ENCODE results near the gene KCNQ1OT1.

Gene KCNQ1OT1

GRCh38 chr11:2577031-2577990, 122.5 kb downstream of the KCNQ1OT1 start:
- no peak overlapping the region for H3K4me3 ChIP-seq (ENCODE audit: low read depth, low read length)
- no peak for DNase-seq (ENCODE audit: low read depth)
- no peak for TF ChIP-seq CTCF (IDR thresholded peaks at IDR 0.05; ENCODE audit: control insufficient read depth, extremely low read depth, insufficient read depth)

GRCh38 chr11:2576549-2576948, 123.2 kb downstream of the KCNQ1OT1 start:
- no peak for TF ChIP-seq CTCF (IDR thresholded peaks at IDR 0.05; ENCODE audit: control insufficient read depth, extremely low read depth, insufficient read depth)
- no peak for DNase-seq (ENCODE audit: low read depth)
- H3K4me3 ChIP-seq (ENCODE audit: low read depth, low read length): no peak overlapping the region

GRCh38 chr11:2576111-2576510, 123.7 kb downstream of the KCNQ1OT1 start:
- no peak for DNase-seq (ENCODE audit: low read depth)
- no peak for TF ChIP-seq CTCF (IDR thresholded peaks at IDR 0.05; ENCODE audit: control insufficient read depth, extremely low read depth, insufficient read depth)
- no peak overlapping the region for H3K4me3 ChIP-seq (ENCODE audit: low read depth, low read length)

- no peak for TF ChIP-seq CTCF (IDR thresholded peaks at IDR 0.05; ENCODE audit: control insufficient read depth, extremely low read depth, insufficient read depth)
Measured at GRCh38 chr11:2575591-2576051, 124.2 kb downstream of the KCNQ1OT1 start.

GRCh38 chr11:2574553-2575535, 125.0 kb downstream of the KCNQ1OT1 start:
- no peak for TF ChIP-seq CTCF (IDR thresholded peaks at IDR 0.05; ENCODE audit: control insufficient read depth, extremely low read depth, insufficient read depth)
- H3K4me3 ChIP-seq (ENCODE audit: low read depth, low read length): no peak overlapping the region
- no peak for DNase-seq (ENCODE audit: low read depth)

More at GRCh38 chr11:2575591-2576051, 124.2 kb downstream of the KCNQ1OT1 start:
- no peak overlapping the region for H3K4me3 ChIP-seq (ENCODE audit: low read depth, low read length)
- no peak for DNase-seq (ENCODE audit: low read depth)

GRCh38 chr11:2574043-2574552, 125.7 kb downstream of the KCNQ1OT1 start:
- no peak for DNase-seq (ENCODE audit: low read depth)
- TF ChIP-seq CTCF (IDR thresholded peaks at IDR 0.05; ENCODE audit: control insufficient read depth, extremely low read depth, insufficient read depth): no peak
- no peak overlapping the region for H3K4me3 ChIP-seq (ENCODE audit: low read depth, low read length)

Data from LNCaP clone FGC (cell line).